ENCODE measurements around the gene PLCXD1.
A peak's percentile ranks its signal among the peaks of the same experiment; 100 is the strongest.
"Not testable (repeated sequence)": the region's sequence is repeated elsewhere in the genome, so short reads cannot be mapped to it uniquely, and the experiment has no call there.

Gene PLCXD1

GRCh38 chrX:279757-280604, 1.2 kb upstream of the PLCXD1 start:
- not testable (repeated sequence) for H3K36me3 ChIP-seq (ENCODE audit: control insufficient read depth, insufficient read depth, low read length); DNase-seq (ENCODE audit: low read depth, low spot score); H3K27me3 ChIP-seq (ENCODE audit: control insufficient read depth, insufficient read depth, low read length); H3K4me1 ChIP-seq (ENCODE audit: control insufficient read depth, insufficient read depth, low read length); H3K9me3 ChIP-seq (ENCODE audit: control insufficient read depth, insufficient read depth, low read length); H3K27ac ChIP-seq (ENCODE audit: low read length)
- 100% methylated on average over 1 of the region's 45 CpGs for WGBS (ENCODE audit: insufficient coverage, insufficient read length)
- H3K4me3 ChIP-seq (ENCODE audit: low read length), result peak overlapping the region; percentile 8; the same call in 1 of the 2 replicates

GRCh38 chrX:280722-281121, 459 bp upstream of the PLCXD1 start:
- not testable (repeated sequence) for DNase-seq (ENCODE audit: low read depth, low spot score); H3K4me3 ChIP-seq (ENCODE audit: low read length); H3K27me3 ChIP-seq (ENCODE audit: control insufficient read depth, insufficient read depth, low read length); H3K27ac ChIP-seq (ENCODE audit: low read length); H3K9me3 ChIP-seq (ENCODE audit: control insufficient read depth, insufficient read depth, low read length); H3K4me1 ChIP-seq (ENCODE audit: control insufficient read depth, insufficient read depth, low read length)
- H3K36me3 ChIP-seq (ENCODE audit: control insufficient read depth, insufficient read depth, low read length), result peaks cover 17% of the 10 kb centered on the region
- no CpG with 5 or more reads among the region's 24 CpGs for WGBS (ENCODE audit: insufficient coverage, insufficient read length)

- not testable (repeated sequence) for H3K4me1 ChIP-seq (ENCODE audit: control insufficient read depth, insufficient read depth, low read length); H3K27me3 ChIP-seq (ENCODE audit: control insufficient read depth, insufficient read depth, low read length); H3K9me3 ChIP-seq (ENCODE audit: control insufficient read depth, insufficient read depth, low read length); DNase-seq (ENCODE audit: low read depth, low spot score)
- Histone ChIP-seq H3K27ac (ENCODE audit: low read length) (peak overlapping the region; percentile 57), H3K36me3 (ENCODE audit: control insufficient read depth, insufficient read depth, low read length) (peaks cover 21% of the 10 kb centered on the region), H3K4me3 (ENCODE audit: low read length) (peak overlapping the region; percentile 61; the same call in 1 of the 2 replicates)
- WGBS (ENCODE audit: insufficient coverage, insufficient read length), result no CpG with 5 or more reads among the region's 21 CpGs
These were observed 960 bp downstream of the PLCXD1 start for GRCh38 chrX:282000-282681.

GRCh38 chrX:283115-283845, 2.1 kb downstream of the PLCXD1 start:
- 0 out of 2 replicates have a peak, but pooled peaks cover 1% of the 10 kb centered on the region for H3K4me1 ChIP-seq (ENCODE audit: control insufficient read depth, insufficient read depth, low read length)
- H3K27me3 ChIP-seq (ENCODE audit: control insufficient read depth, insufficient read depth, low read length), result no peaks in the 10 kb centered on the region
- peak overlapping the region; percentile 52; the same call in 1 of the 2 replicates for H3K4me3 ChIP-seq (ENCODE audit: low read length)
- no peak overlapping the region for H3K27ac ChIP-seq (ENCODE audit: low read length)
- no peaks in the 10 kb centered on the region for H3K9me3 ChIP-seq (ENCODE audit: control insufficient read depth, insufficient read depth, low read length)
- DNase-seq (ENCODE audit: low read depth, low spot score), result peak; percentile 89
- no CpG with 5 or more reads among the region's 45 CpGs for WGBS (ENCODE audit: insufficient coverage, insufficient read length)
- peaks cover 25% of the 10 kb centered on the region for H3K36me3 ChIP-seq (ENCODE audit: control insufficient read depth, insufficient read depth, low read length)

- DNase-seq (ENCODE audit: low read depth, low spot score), result no peak
- no CpG with 5 or more reads among the region's 13 CpGs for WGBS (ENCODE audit: insufficient coverage, insufficient read length)
- peaks cover 36% of the 10 kb centered on the region for H3K36me3 ChIP-seq (ENCODE audit: control insufficient read depth, insufficient read depth, low read length)
- H3K9me3 ChIP-seq (ENCODE audit: control insufficient read depth, insufficient read depth, low read length), result no peaks in the 10 kb centered on the region
- no peak overlapping the region for H3K27ac ChIP-seq (ENCODE audit: low read length)
- no peaks in the 10 kb centered on the region for H3K27me3 ChIP-seq (ENCODE audit: control insufficient read depth, insufficient read depth, low read length)
- H3K4me3 ChIP-seq (ENCODE audit: low read length), result no peak overlapping the region
- no peaks in the 10 kb centered on the region for H3K4me1 ChIP-seq (ENCODE audit: control insufficient read depth, insufficient read depth, low read length)
These were observed 4.0 kb downstream of the PLCXD1 start for GRCh38 chrX:285076-285677.

GRCh38 chrX:287670-288069, 6.5 kb downstream of the PLCXD1 start:
- Histone ChIP-seq H3K9me3 (ENCODE audit: control insufficient read depth, insufficient read depth, low read length) (no peaks in the 10 kb centered on the region), H3K4me3 (ENCODE audit: low read length) (no peak overlapping the region), H3K27me3 (ENCODE audit: control insufficient read depth, insufficient read depth, low read length) (no peaks in the 10 kb centered on the region), H3K27ac (ENCODE audit: low read length) (no peak overlapping the region), H3K36me3 (ENCODE audit: control insufficient read depth, insufficient read depth, low read length) (peaks cover 53% of the 10 kb centered on the region), H3K4me1 (ENCODE audit: control insufficient read depth, insufficient read depth, low read length) (no peaks in the 10 kb centered on the region; the same call in 1 of the 2 replicates)
- WGBS (ENCODE audit: insufficient coverage, insufficient read length), result no CpG with 5 or more reads among the region's 7 CpGs
- DNase-seq (ENCODE audit: low read depth, low spot score), result no peak

- peaks cover 61% of the 10 kb centered on the region for H3K36me3 ChIP-seq (ENCODE audit: control insufficient read depth, insufficient read depth, low read length)
- no peaks in the 10 kb centered on the region for H3K27me3 ChIP-seq (ENCODE audit: control insufficient read depth, insufficient read depth, low read length)
- WGBS (ENCODE audit: insufficient coverage, insufficient read length), result no CpG with 5 or more reads among the region's 25 CpGs
- H3K9me3 ChIP-seq (ENCODE audit: control insufficient read depth, insufficient read depth, low read length), result no peaks in the 10 kb centered on the region
- no peak overlapping the region for H3K27ac ChIP-seq (ENCODE audit: low read length)
- no peaks in the 10 kb centered on the region; the same call in 1 of the 2 replicates for H3K4me1 ChIP-seq (ENCODE audit: control insufficient read depth, insufficient read depth, low read length)
- DNase-seq (ENCODE audit: low read depth, low spot score), result no peak
- H3K4me3 ChIP-seq (ENCODE audit: low read length), result no peak overlapping the region
These were observed 7.4 kb downstream of the PLCXD1 start for GRCh38 chrX:288561-288991.

GRCh38 chrX:290476-291166, 9.4 kb downstream of the PLCXD1 start:
- H3K27ac ChIP-seq (ENCODE audit: low read length), result no peak overlapping the region
- peaks cover 50% of the 10 kb centered on the region for H3K36me3 ChIP-seq (ENCODE audit: control insufficient read depth, insufficient read depth, low read length)
- no peak overlapping the region for H3K4me3 ChIP-seq (ENCODE audit: low read length)
- no peaks in the 10 kb centered on the region; the same call in 1 of the 2 replicates for H3K4me1 ChIP-seq (ENCODE audit: control insufficient read depth, insufficient read depth, low read length)
- no peak for DNase-seq (ENCODE audit: low read depth, low spot score)
- H3K27me3 ChIP-seq (ENCODE audit: control insufficient read depth, insufficient read depth, low read length), result no peaks in the 10 kb centered on the region
- no peaks in the 10 kb centered on the region for H3K9me3 ChIP-seq (ENCODE audit: control insufficient read depth, insufficient read depth, low read length)
- no CpG with 5 or more reads among the region's 42 CpGs for WGBS (ENCODE audit: insufficient coverage, insufficient read length)

GRCh38 chrX:291411-291901, 10.3 kb downstream of the PLCXD1 start:
- WGBS (ENCODE audit: insufficient coverage, insufficient read length), result no CpG with 5 or more reads among the region's 29 CpGs
- H3K27ac ChIP-seq (ENCODE audit: low read length), result no peak overlapping the region
- H3K36me3 ChIP-seq (ENCODE audit: control insufficient read depth, insufficient read depth, low read length), result peaks cover 52% of the 10 kb centered on the region
- no peaks in the 10 kb centered on the region; the same call in 1 of the 2 replicates for H3K4me1 ChIP-seq (ENCODE audit: control insufficient read depth, insufficient read depth, low read length)
- no peaks in the 10 kb centered on the region for H3K9me3 ChIP-seq (ENCODE audit: control insufficient read depth, insufficient read depth, low read length)
- H3K27me3 ChIP-seq (ENCODE audit: control insufficient read depth, insufficient read depth, low read length), result no peaks in the 10 kb centered on the region
- no peak overlapping the region for H3K4me3 ChIP-seq (ENCODE audit: low read length)
- DNase-seq (ENCODE audit: low read depth, low spot score), result no peak

Data from iPS DF 6.9 (cell line).